Naive thymus-derived CD8-positive, alpha-beta T cell (primary cell): Measurements from ENCODE around the gene IMMP2L. TPM values are rescaled to one million over a fixed set of nuclear protein-coding genes. Genes with fewer than 3 reads are reported as not detected.

Source experiments
- ATAC-seq, 2 donors: fragments of 150-1000 bp; cut with Tn5 transposase in 1 of 2; sonication (Bioruptor Pico), chemical (Tn5 transposase) in 1 of 2; 1 replicate in 1 of 2; 2 replicates in 1 of 2; pipeline ENCODE4 v1.10.0; 2021; ENCODE audit warnings: mild to moderate bottlenecking in 2 of 2, moderate library complexity in 2 of 2
- POLR2A ChIA-PET: fragments of 350-600 bp; sonication (Branson Sonifier 250); formaldehyde crosslinking; loops from one replicate; lab custom pipeline; 2021; ENCODE audit warnings: antibody characterized with exemption; lab: Charles Lee
- DNase-seq, 10 donors: peaks; one replicate each; pipeline versions ENCODE4 v3.0.0 to v3.0.0-alpha.2; 2020 to 2022
- H3K27ac Mint-ChIP-seq, 10 donors: one replicate each; pipeline ENCODE4 v1.8.0; 2020 to 2022; ENCODE audit warnings: mild to moderate bottlenecking in 10 of 10, mixed read lengths in 10 of 10, moderate library complexity in 4 of 10, inconsistent platforms in 1 of 10
- H3K27me3 Mint-ChIP-seq, 5 donors: one replicate each; pipeline ENCODE4 v1.8.0; 2021 to 2022; ENCODE audit warnings: mixed read lengths in 5 of 5
- H3K36me3 Mint-ChIP-seq, 3 donors: one replicate each; pipeline ENCODE4 v1.8.0; 2020 to 2022; ENCODE audit warnings: mixed read lengths in 3 of 3, mild to moderate bottlenecking in 2 of 3, inconsistent platforms in 1 of 3
- H3K4me1 Mint-ChIP-seq, 4 donors: one replicate each; pipeline ENCODE4 v1.8.0; 2021 to 2022; ENCODE audit warnings: mixed read lengths in 4 of 4
- H3K4me3 Mint-ChIP-seq, 10 donors: one replicate each; pipeline ENCODE4 v1.8.0; 2020 to 2022; ENCODE audit warnings: mild to moderate bottlenecking in 10 of 10, mixed read lengths in 10 of 10, moderate library complexity in 6 of 10, inconsistent platforms in 1 of 10
- H3K9me3 Mint-ChIP-seq, 9 donors: one replicate each; pipeline ENCODE4 v1.8.0; 2020 to 2022; ENCODE audit warnings: mixed read lengths in 9 of 9, mild to moderate bottlenecking in 3 of 9, inconsistent platforms in 1 of 9, moderate library complexity in 1 of 9
- polyA plus RNA-seq, 3 donors: library from polyadenylated mRNA; unstranded; fragments of 300-500 nt; fragmentation: Illumina TruSeq; gene quantifications; one replicate each; pipeline ENCODE4 v1.2.3, GENCODE V29; 2021
- total RNA-seq, 8 experiments: library from RNA in 2 of 8; stranded (reverse) in 2 of 8; gene quantifications; one replicate each; pipeline ENCODE4 v1.2.3 and lab custom pipeline; 2021 to 2026

Gene IMMP2L
- total and polyA plus RNA-seq, 5 experiments from 2014 or later: 17.1 to 29.1 (median 19.6) TPM

GRCh38 chr7:111541067-111541466 lies 21.2 kb downstream of the IMMP2L start:
- ATAC-seq (no peak), DNase-seq (no peak)
- no peaks in the 10 kb centered on the region for H3K9me3 Mint-ChIP-seq
- H3K27me3 Mint-ChIP-seq: no peaks in the 10 kb centered on the region
- peaks cover 5 to 36% (median 7%) of the 10 kb centered on the region in 3 donors for H3K36me3 Mint-ChIP-seq
- POLR2A ChIA-PET: no interaction called here
- H3K27ac Mint-ChIP-seq: no peak overlapping the region
- H3K4me1 Mint-ChIP-seq: peaks cover 2 to 13% (median 7%) of the 10 kb centered on the region in 4 donors
- H3K4me3 Mint-ChIP-seq: no peak overlapping the region

- peaks cover 2 to 13% (median 8%) of the 10 kb centered on the region in 4 donors for H3K4me1 Mint-ChIP-seq
- no peak for DNase-seq
- POLR2A ChIA-PET: no interaction called here
- H3K4me3 Mint-ChIP-seq: no peak overlapping the region
- peaks cover 5 to 35% (median 7%) of the 10 kb centered on the region in 3 donors for H3K36me3 Mint-ChIP-seq
- no peak overlapping the region for H3K27ac Mint-ChIP-seq
- no peak for ATAC-seq
- H3K27me3 Mint-ChIP-seq: no peaks in the 10 kb centered on the region
- H3K9me3 Mint-ChIP-seq: no peaks in the 10 kb centered on the region
These were observed 22.0 kb downstream of the IMMP2L start for GRCh38 chr7:111540199-111540815.

GRCh38 chr7:111537134-111537533 lies 25.2 kb downstream of the IMMP2L start:
- H3K4me1 Mint-ChIP-seq: peaks cover 4 to 17% (median 7%) of the 10 kb centered on the region in 4 donors
- DNase-seq (no peak), ATAC-seq (no peak)
- H3K36me3 Mint-ChIP-seq: peaks cover 5 to 14% (median 7%) of the 10 kb centered on the region in 3 donors
- H3K4me3 Mint-ChIP-seq: no peak overlapping the region
- H3K27ac Mint-ChIP-seq: no peak overlapping the region
- no peaks in the 10 kb centered on the region for H3K9me3 Mint-ChIP-seq
- POLR2A ChIA-PET: no interaction called here
- H3K27me3 Mint-ChIP-seq: no peaks in the 10 kb centered on the region

GRCh38 chr7:111535142-111535870 lies 27.0 kb downstream of the IMMP2L start:
- no peak overlapping the region for H3K27ac Mint-ChIP-seq
- no peak for DNase-seq
- peak overlapping the region in 1 of 10 donors; percentile 2 for H3K4me3 Mint-ChIP-seq
- POLR2A ChIA-PET: no interaction called here
- H3K36me3 Mint-ChIP-seq: peaks cover 0 to 9% (median 7%) of the 10 kb centered on the region in 3 donors
- no peaks in the 10 kb centered on the region for H3K9me3 Mint-ChIP-seq
- H3K27me3 Mint-ChIP-seq: no peaks in the 10 kb centered on the region
- peaks cover 2 to 16% (median 4%) of the 10 kb centered on the region in 4 donors for H3K4me1 Mint-ChIP-seq
- ATAC-seq: no peak

GRCh38 chr7:111532625-111533024 lies 29.7 kb downstream of the IMMP2L start:
- Mint-ChIP-seq H3K36me3 (peaks cover 0 to 9% (median 7%) of the 10 kb centered on the region in 3 donors), H3K27ac (no peak overlapping the region), H3K27me3 (no peaks in the 10 kb centered on the region), H3K4me3 (no peak overlapping the region), H3K9me3 (no peaks in the 10 kb centered on the region), H3K4me1 (peaks cover 2 to 26% (median 22%) of the 10 kb centered on the region in 4 donors)
- POLR2A ChIA-PET: interaction anchor here (0.6 kb wide), 1 partner anchor 256 kb away, joined by 3 read pairs; no protein-coding TSS in a partner anchor
- DNase-seq: no peak
- ATAC-seq: no peak

- POLR2A ChIA-PET: no interaction called here
- Mint-ChIP-seq H3K27ac (no peak overlapping the region), H3K9me3 (no peaks in the 10 kb centered on the region), H3K36me3 (peaks cover 0 to 9% (median 7%) of the 10 kb centered on the region in 3 donors), H3K4me3 (no peak overlapping the region), H3K27me3 (no peaks in the 10 kb centered on the region), H3K4me1 (peaks cover 3 to 28% (median 25%) of the 10 kb centered on the region in 4 donors)
- ATAC-seq (no peak), DNase-seq (no peak)
These were observed 30.3 kb downstream of the IMMP2L start for GRCh38 chr7:111531993-111532392.

- H3K4me3 Mint-ChIP-seq: no peak overlapping the region
- POLR2A ChIA-PET: no interaction called here
- H3K36me3 Mint-ChIP-seq: peaks cover 0 to 10% (median 7%) of the 10 kb centered on the region in 3 donors
- H3K27ac Mint-ChIP-seq: no peak overlapping the region
- H3K4me1 Mint-ChIP-seq: peaks cover 9 to 35% (median 28%) of the 10 kb centered on the region in 4 donors
- H3K9me3 Mint-ChIP-seq: no peaks in the 10 kb centered on the region
- no peaks in the 10 kb centered on the region for H3K27me3 Mint-ChIP-seq
- ATAC-seq (no peak), DNase-seq (no peak)
These were observed 32.0 kb downstream of the IMMP2L start for GRCh38 chr7:111530356-111530668.

- DNase-seq: no peak
- Mint-ChIP-seq H3K9me3 (no peaks in the 10 kb centered on the region), H3K36me3 (peaks cover 0 to 10% (median 8%) of the 10 kb centered on the region in 3 donors), H3K4me1 (peaks cover 12 to 35% (median 28%) of the 10 kb centered on the region in 4 donors), H3K27me3 (peaks cover 0 to 2% (median 0%) of the 10 kb centered on the region in 5 donors), H3K27ac (no peak overlapping the region), H3K4me3 (no peak overlapping the region)
- no peak for ATAC-seq
- POLR2A ChIA-PET: no interaction called here
These were observed 32.6 kb downstream of the IMMP2L start for GRCh38 chr7:111529507-111530355.

- ATAC-seq: peak in 1 of 2 donors; percentile 44
These were observed 34.0 kb downstream of the IMMP2L start for GRCh38 chr7:111528331-111528730.

GRCh38 chr7:111527545-111527944 lies 34.7 kb downstream of the IMMP2L start:
- DNase-seq: no peak
- Mint-ChIP-seq H3K4me3 (peak overlapping the region in 1 of 10 donors; percentile 28), H3K27me3 (peaks cover 0 to 2% (median 0%) of the 10 kb centered on the region in 5 donors), H3K9me3 (peaks cover 0 to 3% (median 0%) of the 10 kb centered on the region in 9 donors), H3K4me1 (peaks cover 12 to 40% (median 27%) of the 10 kb centered on the region in 4 donors), H3K27ac (peak overlapping the region in 1 of 10 donors; percentile 39), H3K36me3 (peaks cover 0 to 20% (median 10%) of the 10 kb centered on the region in 3 donors)
- POLR2A ChIA-PET: no interaction called here
- ATAC-seq: no peak

More at GRCh38 chr7:111528331-111528730, 34.0 kb downstream of the IMMP2L start:
- H3K9me3 Mint-ChIP-seq: no peaks in the 10 kb centered on the region
- DNase-seq: peak in 2 of 10 donors; percentile 12 to 14
- H3K27me3 Mint-ChIP-seq: peaks cover 0 to 2% (median 0%) of the 10 kb centered on the region in 5 donors
- peaks cover 0 to 19% (median 13%) of the 10 kb centered on the region in 3 donors for H3K36me3 Mint-ChIP-seq
- POLR2A ChIA-PET: no interaction called here
- H3K27ac Mint-ChIP-seq: peak overlapping the region in 3 of 10 donors; percentile 12 to 64 (median 51)
- peak overlapping the region in 3 of 10 donors; percentile 5 to 24 (median 10) for H3K4me3 Mint-ChIP-seq
- H3K4me1 Mint-ChIP-seq: peaks cover 12 to 40% (median 27%) of the 10 kb centered on the region in 4 donors

- peaks cover 0 to 11% (median 7%) of the 10 kb centered on the region in 9 donors for H3K9me3 Mint-ChIP-seq
- peaks cover 12 to 34% (median 27%) of the 10 kb centered on the region in 4 donors for H3K4me1 Mint-ChIP-seq
- DNase-seq (no peak), ATAC-seq (no peak)
- peaks cover 18 to 35% (median 28%) of the 10 kb centered on the region in 3 donors for H3K36me3 Mint-ChIP-seq
- POLR2A ChIA-PET: no interaction called here
- H3K4me3 Mint-ChIP-seq: no peak overlapping the region
- peaks cover 0 to 2% (median 0%) of the 10 kb centered on the region in 5 donors for H3K27me3 Mint-ChIP-seq
- no peak overlapping the region for H3K27ac Mint-ChIP-seq
These were observed 37.2 kb downstream of the IMMP2L start for GRCh38 chr7:111525100-111525499.

- Mint-ChIP-seq H3K27me3 (peaks cover 0 to 2% (median 0%) of the 10 kb centered on the region in 5 donors), H3K36me3 (peaks cover 31 to 58% (median 54%) of the 10 kb centered on the region in 3 donors)
These were observed 40.6 kb downstream of the IMMP2L start for GRCh38 chr7:111521660-111522059.

More at GRCh38 chr7:111521660-111522059, 40.6 kb downstream of the IMMP2L start:
- DNase-seq (no peak), ATAC-seq (no peak)
- POLR2A ChIA-PET: interaction anchor here (0.5 kb wide), 1 partner anchor 1662 kb away, joined by 3 read pairs; no protein-coding TSS in a partner anchor
- Mint-ChIP-seq H3K27ac (no peak overlapping the region), H3K9me3 (peaks cover 0 to 11% (median 7%) of the 10 kb centered on the region in 9 donors), H3K4me3 (no peak overlapping the region), H3K4me1 (peaks cover 2 to 16% (median 8%) of the 10 kb centered on the region in 4 donors)
